ENCODE results near the gene MINK1.
"Not testable (repeated sequence)": the region's sequence is repeated elsewhere in the genome, so short reads cannot be mapped to it uniquely, and the experiment has no call there.

- TF ChIP-seq, protein P1, sequence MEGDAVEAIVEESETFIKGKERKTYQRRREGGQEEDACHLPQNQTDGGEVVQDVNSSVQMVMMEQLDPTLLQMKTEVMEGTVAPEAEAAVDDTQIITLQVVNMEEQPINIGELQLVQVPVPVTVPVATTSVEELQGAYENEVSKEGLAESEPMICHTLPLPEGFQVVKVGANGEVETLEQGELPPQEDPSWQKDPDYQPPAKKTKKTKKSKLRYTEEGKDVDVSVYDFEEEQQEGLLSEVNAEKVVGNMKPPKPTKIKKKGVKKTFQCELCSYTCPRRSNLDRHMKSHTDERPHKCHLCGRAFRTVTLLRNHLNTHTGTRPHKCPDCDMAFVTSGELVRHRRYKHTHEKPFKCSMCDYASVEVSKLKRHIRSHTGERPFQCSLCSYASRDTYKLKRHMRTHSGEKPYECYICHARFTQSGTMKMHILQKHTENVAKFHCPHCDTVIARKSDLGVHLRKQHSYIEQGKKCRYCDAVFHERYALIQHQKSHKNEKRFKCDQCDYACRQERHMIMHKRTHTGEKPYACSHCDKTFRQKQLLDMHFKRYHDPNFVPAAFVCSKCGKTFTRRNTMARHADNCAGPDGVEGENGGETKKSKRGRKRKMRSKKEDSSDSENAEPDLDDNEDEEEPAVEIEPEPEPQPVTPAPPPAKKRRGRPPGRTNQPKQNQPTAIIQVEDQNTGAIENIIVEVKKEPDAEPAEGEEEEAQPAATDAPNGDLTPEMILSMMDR (IDR thresholded peaks at IDR 0.05) = not testable (repeated sequence)
- TF ChIP-seq ZNF121 (CRISPR knock-in tag; IDR thresholded peaks at IDR 0.05); FOXK1 (CRISPR knock-in tag; IDR thresholded peaks at IDR 0.05); USF2 (CRISPR knock-in tag; IDR thresholded peaks at IDR 0.05); NFE2L1 (CRISPR knock-in tag; IDR thresholded peaks at IDR 0.05); ZNF263 (CRISPR knock-in tag; IDR thresholded peaks at IDR 0.05; ENCODE audit: low read depth); ZNF281 (CRISPR knock-in tag; IDR thresholded peaks at IDR 0.05); FOXP1 (CRISPR knock-in tag; IDR thresholded peaks at IDR 0.05; ENCODE audit: borderline replicate concordance): not testable (repeated sequence)
These were observed 34.4 kb downstream of the MINK1 start for GRCh38 chr17:4867535-4867934.

All from WTC11 (cell line).